ENCODE measurements around the gene CRYBA1.

Gene CRYBA1

GRCh38 chr17:29247219-29247618 is 560 bp downstream of the CRYBA1 start:
- no peak for DNase-seq (ENCODE audit: extremely low read depth, low read depth)
- TF ChIP-seq, protein P1, sequence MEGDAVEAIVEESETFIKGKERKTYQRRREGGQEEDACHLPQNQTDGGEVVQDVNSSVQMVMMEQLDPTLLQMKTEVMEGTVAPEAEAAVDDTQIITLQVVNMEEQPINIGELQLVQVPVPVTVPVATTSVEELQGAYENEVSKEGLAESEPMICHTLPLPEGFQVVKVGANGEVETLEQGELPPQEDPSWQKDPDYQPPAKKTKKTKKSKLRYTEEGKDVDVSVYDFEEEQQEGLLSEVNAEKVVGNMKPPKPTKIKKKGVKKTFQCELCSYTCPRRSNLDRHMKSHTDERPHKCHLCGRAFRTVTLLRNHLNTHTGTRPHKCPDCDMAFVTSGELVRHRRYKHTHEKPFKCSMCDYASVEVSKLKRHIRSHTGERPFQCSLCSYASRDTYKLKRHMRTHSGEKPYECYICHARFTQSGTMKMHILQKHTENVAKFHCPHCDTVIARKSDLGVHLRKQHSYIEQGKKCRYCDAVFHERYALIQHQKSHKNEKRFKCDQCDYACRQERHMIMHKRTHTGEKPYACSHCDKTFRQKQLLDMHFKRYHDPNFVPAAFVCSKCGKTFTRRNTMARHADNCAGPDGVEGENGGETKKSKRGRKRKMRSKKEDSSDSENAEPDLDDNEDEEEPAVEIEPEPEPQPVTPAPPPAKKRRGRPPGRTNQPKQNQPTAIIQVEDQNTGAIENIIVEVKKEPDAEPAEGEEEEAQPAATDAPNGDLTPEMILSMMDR (IDR thresholded peaks at IDR 0.05; ENCODE audit: low read depth, low read length): no peak

DNA sequence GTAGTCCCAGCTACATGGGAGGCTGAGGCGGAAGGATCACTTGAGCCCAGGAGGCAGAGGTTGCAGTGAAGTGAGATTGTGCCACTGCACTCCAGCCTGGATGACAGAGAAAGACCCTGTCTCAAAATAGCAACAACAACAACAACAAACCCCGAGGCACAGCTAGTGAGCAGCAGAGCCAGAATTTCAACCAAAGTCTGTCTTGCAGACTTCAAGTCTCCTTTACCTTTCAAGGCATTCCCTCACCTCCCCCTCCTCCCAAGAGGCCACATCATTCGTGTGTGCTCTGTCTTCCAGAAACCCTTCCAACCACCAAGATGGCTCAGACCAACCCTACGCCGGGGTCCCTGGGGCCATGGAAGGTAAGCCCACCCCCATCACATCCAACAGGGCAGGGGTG is 2.2 kb downstream of the CRYBA1 start:
- TF ChIP-seq, protein P1 (IDR thresholded peaks at IDR 0.05; ENCODE audit: low read depth, low read length): no peak
- DNase-seq (ENCODE audit: extremely low read depth, low read depth): no peak

DNA sequence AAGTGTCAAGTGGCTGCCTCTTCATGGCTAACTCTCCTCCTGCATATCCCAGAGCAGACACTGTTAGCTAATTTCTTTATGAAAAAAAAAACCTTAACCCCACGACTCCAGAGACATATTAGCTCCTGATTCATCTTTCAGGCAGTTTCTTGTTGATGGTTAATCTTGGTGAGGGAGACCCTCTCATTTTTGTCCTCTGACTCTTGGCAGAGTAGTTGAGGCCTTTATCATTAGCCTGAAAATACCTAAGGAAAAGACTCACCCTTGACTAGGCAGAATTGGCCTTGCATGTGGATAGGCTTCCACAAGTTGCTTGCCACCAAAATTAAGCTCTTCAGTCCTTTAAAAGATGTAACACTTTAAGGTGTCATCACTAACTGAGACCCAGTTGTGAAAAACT is 4.0 kb downstream of the CRYBA1 start:
- TF ChIP-seq, protein P1 (IDR thresholded peaks at IDR 0.05; ENCODE audit: low read depth, low read length): no peak
- DNase-seq (ENCODE audit: extremely low read depth, low read depth): no peak

- DNase-seq (ENCODE audit: extremely low read depth, low read depth): no peak
- TF ChIP-seq, protein P1 (IDR thresholded peaks at IDR 0.05; ENCODE audit: low read depth, low read length): no peak
Observed at GRCh38 chr17:29251184-29251583, 4.5 kb downstream of the CRYBA1 start.

DNA sequence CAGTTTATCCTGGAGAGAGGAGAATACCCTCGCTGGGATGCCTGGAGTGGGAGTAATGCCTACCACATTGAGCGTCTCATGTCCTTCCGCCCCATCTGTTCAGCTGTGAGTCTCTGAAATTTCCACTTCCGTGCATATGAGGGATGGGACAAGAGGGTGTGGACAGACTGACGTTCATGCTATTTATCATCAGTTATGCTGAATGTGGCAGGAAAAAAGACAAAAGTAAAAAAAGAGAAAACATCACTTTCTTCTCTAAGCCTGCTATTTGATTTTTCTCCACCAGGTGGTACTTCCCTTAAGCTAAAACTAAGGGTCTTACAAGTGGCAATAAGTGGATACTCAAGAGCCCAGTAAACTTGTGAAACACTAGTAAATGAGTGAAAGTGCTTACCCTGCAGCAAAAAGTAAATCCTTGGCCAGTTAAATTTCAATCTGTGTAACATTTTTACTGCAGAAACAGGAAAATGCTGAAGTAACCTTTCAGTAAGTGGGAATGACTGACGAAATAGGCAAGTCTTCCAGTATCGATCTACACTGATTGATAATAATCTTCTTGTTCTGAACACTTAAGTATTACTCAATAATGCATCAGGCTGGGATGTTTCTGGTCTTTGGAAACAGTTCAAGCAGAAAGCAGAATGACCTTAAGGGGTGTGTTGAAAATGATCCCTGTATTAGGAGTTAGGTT is 5.6 kb downstream of the CRYBA1 start:
- DNase-seq (ENCODE audit: extremely low read depth, low read depth): no peak
- TF ChIP-seq, protein P1 (IDR thresholded peaks at IDR 0.05; ENCODE audit: low read depth, low read length): peak; percentile 41

GRCh38 chr17:29253037-29253436 is 6.4 kb downstream of the CRYBA1 start:
- TF ChIP-seq, protein P1 (IDR thresholded peaks at IDR 0.05; ENCODE audit: low read depth, low read length): no peak
- DNase-seq (ENCODE audit: extremely low read depth, low read depth): no peak

DNA sequence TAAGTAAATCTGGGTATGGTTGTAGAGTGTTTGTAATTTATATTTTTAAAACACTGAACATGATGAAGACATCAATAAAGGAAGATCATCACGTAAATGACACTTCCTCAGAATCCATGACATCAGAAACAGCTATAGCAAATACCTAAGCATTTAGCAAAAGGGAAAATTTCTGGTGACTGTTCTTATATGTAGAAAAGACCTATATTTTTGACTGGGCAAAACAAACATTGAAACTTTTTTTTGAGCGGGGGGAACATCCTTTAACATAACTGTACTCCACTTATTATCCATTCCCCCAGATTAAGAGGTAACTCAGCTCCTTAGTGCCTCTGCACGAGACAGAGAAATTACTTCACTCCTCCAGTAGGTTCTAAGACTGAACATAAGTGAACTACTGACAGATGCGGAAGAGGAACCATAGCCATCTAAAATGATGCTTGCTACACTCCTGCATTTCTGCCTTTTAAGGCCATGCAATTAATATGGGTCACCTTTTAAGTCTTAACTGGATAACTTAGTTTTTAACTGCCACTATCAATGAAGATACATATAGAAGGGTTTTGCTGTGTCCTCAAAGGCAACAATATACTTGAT is 9.4 kb downstream of the CRYBA1 start:
- DNase-seq (ENCODE audit: extremely low read depth, low read depth): no peak

More for the DNA sequence above, 9.4 kb downstream of the CRYBA1 start:
- TF ChIP-seq, protein P1 (IDR thresholded peaks at IDR 0.05; ENCODE audit: low read depth, low read length): no peak
